ENCODE measurements around the gene DACT3.
A peak's percentile ranks its signal among the peaks of the same experiment; 100 is the strongest.

The DACT3 gene

GRCh38 chr19:46661735-46662592 lies 982 bp upstream of the DACT3 start:
- Histone ChIP-seq H3K9ac (ENCODE audit: low read length) (no peak overlapping the region), H3K27me3 (ENCODE audit: insufficient read depth, low read length) (peaks cover 6% of the 10 kb centered on the region), H3K23ac (ENCODE audit: low read length) (no peak overlapping the region), H4K8ac (ENCODE audit: low read depth, low read length) (no peak overlapping the region), H2BK5ac (ENCODE audit: low read depth, low read length, poor library complexity) (no peak overlapping the region), H3K14ac (ENCODE audit: low read length) (no peak overlapping the region), H3K79me2 (ENCODE audit: control insufficient read depth, insufficient read depth, low read length, poor library complexity) (peaks cover 3% of the 10 kb centered on the region), H2BK120ac (ENCODE audit: insufficient read depth, low read length, poor library complexity) (no peak overlapping the region), H3K9me3 (ENCODE audit: insufficient read depth, low read depth, low read length) (no peaks in the 10 kb centered on the region), H4K12ac (ENCODE audit: low read depth, low read length) (no peak overlapping the region), H3K4me2 (ENCODE audit: low read length) (peak overlapping the region; percentile 99), H2AFZ (ENCODE audit: insufficient read depth, low read length, poor library complexity) (no peak overlapping the region), H3K4ac (ENCODE audit: low read depth, low read length) (no peak overlapping the region), H2AK5ac (ENCODE audit: low read length) (no peak overlapping the region), H3K4me3 (ENCODE audit: low read depth, low read length) (peak overlapping the region; percentile 13), H2BK12ac (ENCODE audit: low read length) (no peak overlapping the region), H3K4me1 (ENCODE audit: control insufficient read depth in 1 of 2, insufficient read depth in 2 of 2, low read length in 2 of 2) (peaks cover 0 to 3% of the 10 kb centered on the region in 2 experiments), H4K91ac (ENCODE audit: low read depth, low read length) (no peak overlapping the region), H3K36me3 (ENCODE audit: control insufficient read depth in 1 of 2, insufficient read depth in 2 of 2, low read length in 2 of 2) (no peaks in the 10 kb centered on the region), H3K27ac (ENCODE audit: low read depth, low read length) (no peak overlapping the region), H3K18ac (ENCODE audit: low read length) (no peak overlapping the region), H3K79me1 (ENCODE audit: low read length) (peaks cover 8% of the 10 kb centered on the region)
- no CpG with 5 or more reads among the region's 19 CpGs for WGBS (ENCODE audit: extremely low coverage, insufficient coverage, insufficient read length)
- peak; percentile 87 to 89 for DNase-seq

GRCh38 chr19:46660551-46661019 lies 397 bp downstream of the DACT3 start:
- Histone ChIP-seq H3K18ac (ENCODE audit: low read length) (peak overlapping the region; percentile 38), H3K4me1 (ENCODE audit: control insufficient read depth in 1 of 2, insufficient read depth in 2 of 2, low read length in 2 of 2) (peaks cover 0 to 3% of the 10 kb centered on the region in 2 experiments), H4K8ac (ENCODE audit: low read depth, low read length) (peak overlapping the region; percentile 46), H3K27ac (ENCODE audit: low read depth, low read length) (peak overlapping the region; percentile 49), H3K79me1 (ENCODE audit: low read length) (peaks cover 8% of the 10 kb centered on the region), H4K91ac (ENCODE audit: low read depth, low read length) (peak overlapping the region; percentile 86), H3K36me3 (ENCODE audit: control insufficient read depth in 1 of 2, insufficient read depth in 2 of 2, low read length in 2 of 2) (peaks cover 0 to 1% of the 10 kb centered on the region in 2 experiments), H2AFZ (ENCODE audit: insufficient read depth, low read length, poor library complexity) (peak overlapping the region; percentile 85), H3K4me2 (ENCODE audit: low read length) (peak overlapping the region; percentile 90), H3K4me3 (ENCODE audit: low read depth, low read length) (peak overlapping the region; percentile 88), H2BK5ac (ENCODE audit: low read depth, low read length, poor library complexity) (peak overlapping the region; percentile 65), H2BK120ac (ENCODE audit: insufficient read depth, low read length, poor library complexity) (peak overlapping the region; percentile 40), H4K12ac (ENCODE audit: low read depth, low read length) (no peak overlapping the region), H2AK5ac (ENCODE audit: low read length) (peak overlapping the region; percentile 16), H2BK12ac (ENCODE audit: low read length) (peak overlapping the region; percentile 9), H3K14ac (ENCODE audit: low read length) (peak overlapping the region; percentile 68), H3K9me3 (ENCODE audit: insufficient read depth, low read depth, low read length) (no peaks in the 10 kb centered on the region), H3K27me3 (ENCODE audit: insufficient read depth, low read length) (peaks cover 6% of the 10 kb centered on the region), H3K79me2 (ENCODE audit: control insufficient read depth, insufficient read depth, low read length, poor library complexity) (peaks cover 3% of the 10 kb centered on the region), H3K9ac (ENCODE audit: low read length) (peak overlapping the region; percentile 78), H3K4ac (ENCODE audit: low read depth, low read length) (peak overlapping the region; percentile 33), H3K23ac (ENCODE audit: low read length) (no peak overlapping the region)
- WGBS (ENCODE audit: extremely low coverage, insufficient coverage, insufficient read length) = no CpG with 5 or more reads among the region's 40 CpGs
- DNase-seq = no peak

- Histone ChIP-seq H2AFZ (ENCODE audit: insufficient read depth, low read length, poor library complexity) (no peak overlapping the region), H4K12ac (ENCODE audit: low read depth, low read length) (no peak overlapping the region), H4K8ac (ENCODE audit: low read depth, low read length) (peak overlapping the region; percentile 2), H2BK5ac (ENCODE audit: low read depth, low read length, poor library complexity) (peak overlapping the region; percentile 15), H3K79me2 (ENCODE audit: control insufficient read depth, insufficient read depth, low read length, poor library complexity) (peaks cover 3% of the 10 kb centered on the region), H3K9me3 (ENCODE audit: insufficient read depth, low read depth, low read length) (no peaks in the 10 kb centered on the region), H3K9ac (ENCODE audit: low read length) (no peak overlapping the region), H3K27me3 (ENCODE audit: insufficient read depth, low read length) (peaks cover 6% of the 10 kb centered on the region), H3K36me3 (ENCODE audit: control insufficient read depth in 1 of 2, insufficient read depth in 2 of 2, low read length in 2 of 2) (peaks cover 0 to 2% of the 10 kb centered on the region in 2 experiments), H3K4me3 (ENCODE audit: low read depth, low read length) (peak overlapping the region; percentile 88), H3K4me1 (ENCODE audit: control insufficient read depth in 1 of 2, insufficient read depth in 2 of 2, low read length in 2 of 2) (peaks cover 0 to 3% of the 10 kb centered on the region in 2 experiments), H3K18ac (ENCODE audit: low read length) (peak overlapping the region; percentile 21), H3K27ac (ENCODE audit: low read depth, low read length) (peak overlapping the region; percentile 48), H2BK120ac (ENCODE audit: insufficient read depth, low read length, poor library complexity) (peak overlapping the region; percentile 4), H3K4me2 (ENCODE audit: low read length) (peak overlapping the region; percentile 90), H2BK12ac (ENCODE audit: low read length) (no peak overlapping the region), H3K4ac (ENCODE audit: low read depth, low read length) (no peak overlapping the region), H4K91ac (ENCODE audit: low read depth, low read length) (peak overlapping the region; percentile 86), H3K79me1 (ENCODE audit: low read length) (peaks cover 8% of the 10 kb centered on the region), H3K14ac (ENCODE audit: low read length) (no peak overlapping the region), H2AK5ac (ENCODE audit: low read length) (no peak overlapping the region), H3K23ac (ENCODE audit: low read length) (no peak overlapping the region)
- no peak for DNase-seq
- WGBS (ENCODE audit: extremely low coverage, insufficient coverage, insufficient read length) = no CpG with 5 or more reads among the region's 14 CpGs
These were observed 919 bp downstream of the DACT3 start for GRCh38 chr19:46660008-46660517.

- H3K36me3 ChIP-seq (ENCODE audit: control insufficient read depth in 1 of 2, insufficient read depth in 2 of 2, low read length in 2 of 2) = peaks cover 0 to 5% of the 10 kb centered on the region in 2 experiments
- no peak overlapping the region for H2BK12ac ChIP-seq (ENCODE audit: low read length)
- H3K4me3 ChIP-seq (ENCODE audit: low read depth, low read length) = peak overlapping the region; percentile 88
- H4K91ac ChIP-seq (ENCODE audit: low read depth, low read length) = peak overlapping the region; percentile 86
- peaks cover 3% of the 10 kb centered on the region for H3K79me2 ChIP-seq (ENCODE audit: control insufficient read depth, insufficient read depth, low read length, poor library complexity)
- no peak overlapping the region for H3K9ac ChIP-seq (ENCODE audit: low read length)
- no peak overlapping the region for H3K18ac ChIP-seq (ENCODE audit: low read length)
- H2BK5ac ChIP-seq (ENCODE audit: low read depth, low read length, poor library complexity) = peak overlapping the region; percentile 5
- H4K12ac ChIP-seq (ENCODE audit: low read depth, low read length) = no peak overlapping the region
- peak overlapping the region; percentile 4 for H2BK120ac ChIP-seq (ENCODE audit: insufficient read depth, low read length, poor library complexity)
- peak overlapping the region; percentile 48 for H3K27ac ChIP-seq (ENCODE audit: low read depth, low read length)
- H3K23ac ChIP-seq (ENCODE audit: low read length) = no peak overlapping the region
- H3K4me2 ChIP-seq (ENCODE audit: low read length) = peak overlapping the region; percentile 90
- H3K4me1 ChIP-seq (ENCODE audit: control insufficient read depth in 1 of 2, insufficient read depth in 2 of 2, low read length in 2 of 2) = peaks cover 0 to 3% of the 10 kb centered on the region in 2 experiments
- H2AFZ ChIP-seq (ENCODE audit: insufficient read depth, low read length, poor library complexity) = no peak overlapping the region
- H3K14ac ChIP-seq (ENCODE audit: low read length) = no peak overlapping the region
- peak in 1 of 2 donors; percentile 9 for DNase-seq
- no CpG with 5 or more reads among the region's 28 CpGs for WGBS (ENCODE audit: extremely low coverage, insufficient coverage, insufficient read length)
- H2AK5ac ChIP-seq (ENCODE audit: low read length) = no peak overlapping the region
- peaks cover 6% of the 10 kb centered on the region for H3K27me3 ChIP-seq (ENCODE audit: insufficient read depth, low read length)
- H3K4ac ChIP-seq (ENCODE audit: low read depth, low read length) = no peak overlapping the region
- no peaks in the 10 kb centered on the region for H3K9me3 ChIP-seq (ENCODE audit: insufficient read depth, low read depth, low read length)
- H4K8ac ChIP-seq (ENCODE audit: low read depth, low read length) = no peak overlapping the region
- H3K79me1 ChIP-seq (ENCODE audit: low read length) = peaks cover 8% of the 10 kb centered on the region
These were observed 1.6 kb downstream of the DACT3 start for GRCh38 chr19:46659151-46660007.
